ENCODE data around the gene KCNMA1. TPM values are rescaled to one million over a fixed set of nuclear protein-coding genes. Genes with fewer than 3 reads are reported as not detected.

Gene KCNMA1
- total RNA-seq, 2 donors from 2014 or later = 23.2 to 44.5 TPM

DNA sequence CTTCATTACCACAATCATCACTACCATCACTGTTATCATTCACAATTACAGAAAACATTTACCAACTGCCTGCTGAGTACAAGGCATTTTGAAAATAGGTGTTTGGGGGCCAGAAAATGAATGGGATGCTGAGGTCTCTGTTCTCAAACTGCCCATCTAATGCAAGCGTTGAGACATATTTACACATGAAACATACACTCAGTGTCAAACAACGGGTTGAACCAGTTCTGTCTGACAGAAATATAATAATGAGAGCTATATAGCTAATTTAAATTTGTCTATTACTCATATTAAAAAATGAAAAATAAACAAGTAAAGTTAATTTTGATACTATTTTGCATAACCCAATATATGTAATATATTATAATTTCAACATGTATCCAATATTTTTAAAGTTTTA is 303.1 kb downstream of the KCNMA1 start:
- Histone ChIP-seq H3K27me3 (no peaks in the 10 kb centered on the region), H3K36me3 (no peaks in the 10 kb centered on the region), H3K9ac (ENCODE audit: low read depth in 2 of 2, low read length in 2 of 2) (no peak overlapping the region), H3K9me3 (no peaks in the 10 kb centered on the region), H3K27ac (no peak overlapping the region), H3K4me3 (no peak overlapping the region), H3K4me1 (no peaks in the 10 kb centered on the region)
- TF ChIP-seq, protein P1, sequence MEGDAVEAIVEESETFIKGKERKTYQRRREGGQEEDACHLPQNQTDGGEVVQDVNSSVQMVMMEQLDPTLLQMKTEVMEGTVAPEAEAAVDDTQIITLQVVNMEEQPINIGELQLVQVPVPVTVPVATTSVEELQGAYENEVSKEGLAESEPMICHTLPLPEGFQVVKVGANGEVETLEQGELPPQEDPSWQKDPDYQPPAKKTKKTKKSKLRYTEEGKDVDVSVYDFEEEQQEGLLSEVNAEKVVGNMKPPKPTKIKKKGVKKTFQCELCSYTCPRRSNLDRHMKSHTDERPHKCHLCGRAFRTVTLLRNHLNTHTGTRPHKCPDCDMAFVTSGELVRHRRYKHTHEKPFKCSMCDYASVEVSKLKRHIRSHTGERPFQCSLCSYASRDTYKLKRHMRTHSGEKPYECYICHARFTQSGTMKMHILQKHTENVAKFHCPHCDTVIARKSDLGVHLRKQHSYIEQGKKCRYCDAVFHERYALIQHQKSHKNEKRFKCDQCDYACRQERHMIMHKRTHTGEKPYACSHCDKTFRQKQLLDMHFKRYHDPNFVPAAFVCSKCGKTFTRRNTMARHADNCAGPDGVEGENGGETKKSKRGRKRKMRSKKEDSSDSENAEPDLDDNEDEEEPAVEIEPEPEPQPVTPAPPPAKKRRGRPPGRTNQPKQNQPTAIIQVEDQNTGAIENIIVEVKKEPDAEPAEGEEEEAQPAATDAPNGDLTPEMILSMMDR (IDR thresholded peaks at IDR 0.05) = no peak
- DNase-seq = no peak
- intact Hi-C loops (cut with DNase I) = no loop called here

DNA sequence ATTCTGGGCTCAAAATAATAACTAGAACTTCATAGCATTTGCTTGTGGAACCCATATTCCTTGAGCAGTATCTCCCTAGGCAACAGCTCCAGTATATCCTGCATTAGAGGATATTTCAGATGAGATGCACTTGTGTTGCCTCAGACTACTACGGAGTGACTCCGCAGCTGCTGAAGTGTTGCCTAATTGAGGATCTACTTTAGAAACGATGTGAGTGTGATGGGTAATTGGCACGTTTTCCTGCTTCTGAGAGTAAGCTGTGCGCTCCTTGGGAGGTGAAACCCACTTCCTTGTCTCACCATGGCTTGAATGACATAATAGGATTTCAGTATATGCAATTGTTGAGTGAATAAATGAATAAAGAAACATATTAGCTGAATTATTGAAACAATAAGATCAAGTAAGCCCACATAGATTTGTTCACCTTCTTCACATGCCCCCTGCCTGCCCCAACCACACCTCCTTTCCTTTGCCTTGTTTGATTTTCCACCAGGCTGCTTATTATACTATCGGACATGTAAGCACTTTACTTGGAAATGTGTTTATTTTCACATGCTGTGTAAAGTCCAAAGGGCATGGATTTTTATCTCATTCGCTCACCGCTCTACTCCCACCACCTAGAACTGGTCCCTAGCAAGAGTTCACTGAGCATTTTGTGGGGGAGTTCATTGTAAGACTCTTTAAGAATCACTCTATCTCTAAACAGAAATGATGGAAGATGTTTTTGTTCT is 303.8 kb downstream of the KCNMA1 start:
- Histone ChIP-seq H3K27me3 (no peaks in the 10 kb centered on the region), H3K9ac (ENCODE audit: low read depth in 2 of 2, low read length in 2 of 2) (no peak overlapping the region), H3K27ac (no peak overlapping the region), H3K4me3 (no peak overlapping the region), H3K36me3 (no peaks in the 10 kb centered on the region), H3K4me1 (no peaks in the 10 kb centered on the region), H3K9me3 (no peaks in the 10 kb centered on the region)
- TF ChIP-seq, protein P1 (IDR thresholded peaks at IDR 0.05) = no peak
- intact Hi-C loops (cut with DNase I) = no loop called here
- peak; percentile 43 for DNase-seq

DNA sequence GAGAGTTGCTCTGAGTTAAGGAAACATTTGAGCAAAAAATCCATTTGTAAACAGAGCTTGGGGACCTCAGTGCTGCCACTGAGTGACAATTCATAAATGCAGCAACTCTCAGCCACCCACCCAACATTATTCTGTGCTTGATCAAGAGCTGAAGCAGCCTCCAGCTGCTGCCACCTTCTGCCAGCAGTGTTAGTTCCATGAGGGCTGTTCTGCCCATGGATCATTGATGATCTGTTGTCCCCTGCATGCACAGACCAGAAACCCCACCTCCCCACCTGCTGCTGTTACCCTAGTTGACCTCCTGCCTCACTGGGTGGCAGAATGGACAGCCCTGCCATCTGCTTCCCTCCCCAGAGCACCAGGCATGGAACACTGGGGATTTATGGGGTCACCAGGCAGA is 305.4 kb downstream of the KCNMA1 start:
- Histone ChIP-seq H3K4me3 (no peak overlapping the region), H3K9me3 (no peaks in the 10 kb centered on the region), H3K27me3 (no peaks in the 10 kb centered on the region), H3K27ac (no peak overlapping the region), H3K9ac (ENCODE audit: low read depth in 2 of 2, low read length in 2 of 2) (no peak overlapping the region), H3K4me1 (no peaks in the 10 kb centered on the region), H3K36me3 (no peaks in the 10 kb centered on the region)
- DNase-seq = no peak
- TF ChIP-seq, protein P1 (IDR thresholded peaks at IDR 0.05) = no peak
- intact Hi-C loops (cut with DNase I) = no loop called here

DNA sequence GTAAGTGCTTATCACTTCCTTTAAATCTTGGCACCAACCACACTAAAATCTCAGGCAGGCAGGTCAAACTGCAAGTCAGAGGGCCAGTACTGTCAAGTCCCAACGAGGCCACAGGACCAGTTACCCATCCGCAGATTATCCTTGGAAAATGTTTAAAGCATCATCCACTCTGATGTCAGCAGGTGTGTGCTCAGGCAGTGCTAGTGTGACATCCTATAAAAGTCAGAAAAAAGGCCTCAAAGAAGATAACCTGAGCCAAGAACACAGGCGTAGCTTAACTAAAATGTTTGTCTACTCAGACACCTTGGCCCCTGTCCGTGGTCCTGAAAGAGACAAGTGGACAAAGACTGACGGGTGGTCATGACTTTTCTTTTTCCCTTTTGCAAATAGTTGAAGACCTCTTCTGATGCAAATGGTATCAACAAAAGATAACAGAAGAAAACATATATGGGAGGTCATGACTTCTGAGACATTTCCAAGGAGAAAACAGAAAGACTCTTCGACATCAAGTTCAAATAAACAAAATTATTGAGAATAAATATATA is 309.3 kb downstream of the KCNMA1 start:
- Histone ChIP-seq H3K36me3 (no peaks in the 10 kb centered on the region), H3K4me3 (no peak overlapping the region), H3K9ac (ENCODE audit: low read depth in 2 of 2, low read length in 2 of 2) (no peak overlapping the region), H3K9me3 (no peaks in the 10 kb centered on the region), H3K4me1 (no peaks in the 10 kb centered on the region), H3K27me3 (no peaks in the 10 kb centered on the region), H3K27ac (no peak overlapping the region)
- TF ChIP-seq, protein P1 (IDR thresholded peaks at IDR 0.05) = no peak
- DNase-seq = peak; percentile 18
- intact Hi-C loops (cut with DNase I) = no loop called here

DNA sequence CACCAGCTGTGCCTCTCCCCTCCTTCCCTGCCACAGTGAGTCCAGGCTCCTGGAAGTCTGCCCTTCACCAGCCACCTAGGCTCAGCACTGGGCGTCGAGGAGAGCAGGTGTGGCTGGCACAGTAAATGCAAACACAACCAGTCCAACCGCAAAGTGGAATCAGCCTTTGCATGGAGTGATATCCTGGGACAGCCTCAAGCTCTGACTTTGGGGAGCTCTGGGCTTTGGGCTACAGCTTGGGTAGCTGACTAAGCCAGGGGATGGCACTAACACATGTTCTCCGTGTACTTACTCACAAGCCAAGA is 312.4 kb downstream of the KCNMA1 start:
- TF ChIP-seq, protein P1 (IDR thresholded peaks at IDR 0.05) = no peak
- H3K36me3 ChIP-seq = no peaks in the 10 kb centered on the region
- DNase-seq = peak; percentile 30
- H3K4me1 ChIP-seq = no peaks in the 10 kb centered on the region
- H3K27ac ChIP-seq = no peak overlapping the region
- H3K9ac ChIP-seq (ENCODE audit: low read depth in 2 of 2, low read length in 2 of 2) = no peak overlapping the region
- H3K4me3 ChIP-seq = no peak overlapping the region
- H3K27me3 ChIP-seq = no peaks in the 10 kb centered on the region
- intact Hi-C loops (cut with DNase I) = no loop called here
- H3K9me3 ChIP-seq = no peaks in the 10 kb centered on the region
